ENCODE data around the gene RGS6. TPM values are rescaled to one million over a fixed set of nuclear protein-coding genes. Genes with fewer than 3 reads are reported as not detected.

The RGS6 gene
- total RNA-seq, 2 experiments from 2014 or later: not detected

DNA sequence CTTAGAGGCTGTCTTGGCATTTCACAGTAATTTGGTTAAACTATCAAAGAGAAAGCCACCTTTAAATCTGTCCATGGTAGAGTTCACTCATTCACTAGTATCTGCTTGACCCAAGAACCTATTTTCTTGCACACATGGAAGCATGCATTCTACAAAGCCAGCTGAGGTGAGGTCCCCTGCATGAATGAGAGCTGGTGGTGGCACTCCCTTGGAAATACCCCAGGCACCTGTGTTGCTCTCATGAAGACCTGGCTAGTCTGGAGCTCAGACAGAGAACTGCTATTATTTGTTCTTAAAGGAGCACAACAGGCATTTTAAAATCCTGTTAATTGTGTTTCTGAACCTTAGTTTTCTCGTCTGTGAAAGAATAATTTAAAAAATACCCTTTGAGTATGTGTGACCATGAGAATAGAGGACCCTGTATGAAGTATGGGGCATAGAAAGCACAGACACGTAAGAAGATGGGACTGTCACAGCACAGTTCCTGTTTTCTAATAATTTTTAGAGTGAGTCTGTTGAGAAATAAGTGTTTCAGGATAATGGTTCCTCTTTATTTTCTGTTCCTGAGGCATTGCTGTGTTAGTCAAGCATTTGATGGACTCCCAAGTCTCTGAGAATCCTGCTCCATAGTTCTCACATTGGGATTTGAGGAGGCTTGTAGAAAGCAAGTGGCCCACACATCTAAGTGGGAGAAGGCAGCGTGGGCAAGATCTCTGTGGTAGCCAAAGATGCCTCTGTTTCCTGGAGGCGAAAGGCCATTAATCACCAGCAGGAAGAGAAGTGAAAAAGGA, 10.9 kb downstream of the RGS6 start:
- ChIA-PET CTCF (ENCODE audit: unreplicated experiment) (no interaction called here), POLR2A (no interaction called here)
- H3K9me2 ChIP-seq (ENCODE audit: insufficient read depth, low read length): no peaks in the 10 kb centered on the region
- BruUV-seq (replicated peaks): no TSS peak
- H2AFZ ChIP-seq (ENCODE audit: low read length): no peak overlapping the region
- no peaks in the 10 kb centered on the region for H4K20me1 ChIP-seq (ENCODE audit: insufficient read depth, low read length)
- H3K4me3 ChIP-seq (ENCODE audit: low read depth, low read length, poor library complexity, severe bottlenecking): no peak overlapping the region
- intact Hi-C loops (cut with micrococcal nuclease; ENCODE audit: unreplicated experiment): no loop called here
- no peaks in the 10 kb centered on the region for H3K4me1 ChIP-seq (ENCODE audit: insufficient read depth, low read length, poor library complexity, severe bottlenecking)
- H3K79me2 ChIP-seq (ENCODE audit: insufficient read depth, low read depth, low read length): no peaks in the 10 kb centered on the region
- TF ChIP-seq EZH2phosphoT487 (IDR thresholded peaks at IDR 0.05; ENCODE audit: borderline replicate concordance, low read depth, low read length) (no peak), CTCF (conservative IDR thresholded peaks at IDR 0.05; ENCODE audit: low read length) (no peak)
- DNase-seq (ENCODE audit: low spot score): no peak
- H3K9me3 ChIP-seq (ENCODE audit: low read length): no peaks in the 10 kb centered on the region
- H3K4me2 ChIP-seq (ENCODE audit: low read length): no peak overlapping the region
- no peaks in the 10 kb centered on the region for H3K36me3 ChIP-seq (ENCODE audit: insufficient read depth, low read length)
- no peak overlapping the region for H3K27ac ChIP-seq (ENCODE audit: low read depth, low read length, poor library complexity, severe bottlenecking)

- intact Hi-C loops (cut with micrococcal nuclease; ENCODE audit: unreplicated experiment): no loop called here
- no TSS peak for BruUV-seq (replicated peaks)
- no peaks in the 10 kb centered on the region for H3K4me1 ChIP-seq (ENCODE audit: insufficient read depth, low read length, poor library complexity, severe bottlenecking)
- no peaks in the 10 kb centered on the region for H3K9me2 ChIP-seq (ENCODE audit: insufficient read depth, low read length)
- no peaks in the 10 kb centered on the region for H3K79me2 ChIP-seq (ENCODE audit: insufficient read depth, low read depth, low read length)
- H3K36me3 ChIP-seq (ENCODE audit: insufficient read depth, low read length): no peaks in the 10 kb centered on the region
- no peak overlapping the region for H3K4me3 ChIP-seq (ENCODE audit: low read depth, low read length, poor library complexity, severe bottlenecking)
- CTCF ChIA-PET (ENCODE audit: unreplicated experiment): no interaction called here
- DNase-seq (ENCODE audit: low spot score): no peak
- H4K20me1 ChIP-seq (ENCODE audit: insufficient read depth, low read length): no peaks in the 10 kb centered on the region
- POLR2A ChIA-PET: no interaction called here
- H3K4me2 ChIP-seq (ENCODE audit: low read length): no peak overlapping the region
- H3K9me3 ChIP-seq (ENCODE audit: low read length): no peaks in the 10 kb centered on the region
- H3K27ac ChIP-seq (ENCODE audit: low read depth, low read length, poor library complexity, severe bottlenecking): no peak overlapping the region
- no peak for TF ChIP-seq EZH2phosphoT487 (IDR thresholded peaks at IDR 0.05; ENCODE audit: borderline replicate concordance, low read depth, low read length)
- TF ChIP-seq CTCF (conservative IDR thresholded peaks at IDR 0.05; ENCODE audit: low read length): no peak
- H2AFZ ChIP-seq (ENCODE audit: low read length): no peak overlapping the region
Observed at GRCh38 chr14:71943695-71944018, 11.4 kb downstream of the RGS6 start.

DNA sequence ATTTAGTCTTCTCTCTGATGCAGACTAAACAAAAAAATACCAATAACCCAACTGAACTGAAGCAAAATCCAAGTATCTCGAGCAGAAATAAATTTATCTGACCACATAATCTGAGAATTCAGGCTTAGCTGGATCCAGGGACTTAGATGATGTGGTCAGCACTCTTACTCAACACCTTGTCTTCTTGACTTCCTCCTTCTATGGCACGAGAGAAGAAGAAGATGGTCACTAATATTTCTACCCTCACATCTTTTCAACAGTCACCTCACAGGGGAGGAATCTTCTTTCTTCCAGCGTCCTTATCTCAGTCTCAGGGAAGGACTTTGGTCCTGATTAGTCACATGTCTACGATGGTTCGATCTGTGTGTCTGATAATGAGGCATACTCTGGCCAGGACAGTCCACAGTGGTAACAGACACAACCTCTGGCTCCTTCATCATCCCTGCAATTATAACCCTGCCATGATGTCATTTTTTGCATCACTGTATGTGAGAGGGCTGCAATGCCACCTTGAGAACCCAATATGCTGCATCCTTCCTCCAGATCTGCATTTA, 15.8 kb downstream of the RGS6 start:
- Histone ChIP-seq H2AFZ (ENCODE audit: low read length) (no peak overlapping the region), H3K27ac (ENCODE audit: low read depth, low read length, poor library complexity, severe bottlenecking) (no peak overlapping the region), H4K20me1 (ENCODE audit: insufficient read depth, low read length) (no peaks in the 10 kb centered on the region), H3K36me3 (ENCODE audit: insufficient read depth, low read length) (no peaks in the 10 kb centered on the region), H3K4me3 (ENCODE audit: low read depth, low read length, poor library complexity, severe bottlenecking) (no peak overlapping the region), H3K9me2 (ENCODE audit: insufficient read depth, low read length) (no peaks in the 10 kb centered on the region), H3K79me2 (ENCODE audit: insufficient read depth, low read depth, low read length) (no peaks in the 10 kb centered on the region), H3K4me1 (ENCODE audit: insufficient read depth, low read length, poor library complexity, severe bottlenecking) (no peaks in the 10 kb centered on the region), H3K4me2 (ENCODE audit: low read length) (no peak overlapping the region), H3K9me3 (ENCODE audit: low read length) (no peaks in the 10 kb centered on the region)
- CTCF ChIA-PET (ENCODE audit: unreplicated experiment): no interaction called here
- intact Hi-C loops (cut with micrococcal nuclease; ENCODE audit: unreplicated experiment): no loop called here
- BruUV-seq (replicated peaks): no TSS peak
- TF ChIP-seq EZH2phosphoT487 (IDR thresholded peaks at IDR 0.05; ENCODE audit: borderline replicate concordance, low read depth, low read length) (no peak), CTCF (conservative IDR thresholded peaks at IDR 0.05; ENCODE audit: low read length) (no peak)
- POLR2A ChIA-PET: no interaction called here
- DNase-seq (ENCODE audit: low spot score): no peak

Data from OCI-LY7 (cell line).